Left hindlimb (tissue), 1 donor: Measurements from ENCODE around the gene CSMD2.

Experiments
- DNase-seq: peaks from one replicate; pipeline ENCODE4 v3.0.0-alpha.2; 2018

Gene CSMD2

DNA sequence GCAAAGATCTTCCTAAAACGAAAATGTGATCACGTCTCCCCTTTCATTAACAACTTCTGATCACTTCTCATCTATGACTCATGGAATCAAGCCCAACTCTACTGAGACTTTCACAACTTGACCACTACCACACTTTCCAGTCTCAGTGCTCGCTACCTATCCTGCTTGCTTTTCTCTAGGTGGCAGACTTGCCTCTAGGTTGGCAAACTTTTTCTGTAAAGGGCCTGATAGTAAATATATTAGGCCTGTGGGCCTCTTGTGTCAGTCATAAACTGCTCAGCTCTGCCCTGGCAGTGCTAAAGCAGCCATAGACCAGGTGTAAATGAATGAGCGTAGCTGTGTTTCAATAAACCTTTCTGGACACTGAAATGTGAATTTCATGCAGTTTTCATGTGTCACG lies 322.7 kb downstream of the CSMD2 start:
- no peak for DNase-seq

GRCh38 chr1:33841494-33841893 lies 323.5 kb downstream of the CSMD2 start:
- no peak for DNase-seq

DNA sequence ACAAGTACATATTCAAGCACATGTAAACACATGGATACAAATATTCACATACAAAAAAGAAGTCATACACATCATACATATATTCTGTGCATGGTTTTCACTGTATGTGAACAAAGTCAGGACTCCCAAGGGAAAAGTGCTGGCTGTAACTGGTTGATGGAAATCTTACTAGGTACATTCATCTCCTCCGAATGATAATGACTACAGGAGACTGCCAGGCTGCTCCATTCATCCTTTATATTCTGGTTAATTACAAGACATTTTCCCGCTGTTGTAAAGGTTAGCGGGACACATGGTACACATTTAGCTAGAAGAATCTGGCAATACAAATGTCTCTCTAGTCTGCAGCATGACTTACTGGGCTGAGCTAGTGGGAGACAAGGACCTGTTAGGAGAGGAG lies 327.4 kb downstream of the CSMD2 start:
- no peak for DNase-seq

- no peak for DNase-seq
Observed at GRCh38 chr1:33836911-33837310, 328.1 kb downstream of the CSMD2 start.

DNA sequence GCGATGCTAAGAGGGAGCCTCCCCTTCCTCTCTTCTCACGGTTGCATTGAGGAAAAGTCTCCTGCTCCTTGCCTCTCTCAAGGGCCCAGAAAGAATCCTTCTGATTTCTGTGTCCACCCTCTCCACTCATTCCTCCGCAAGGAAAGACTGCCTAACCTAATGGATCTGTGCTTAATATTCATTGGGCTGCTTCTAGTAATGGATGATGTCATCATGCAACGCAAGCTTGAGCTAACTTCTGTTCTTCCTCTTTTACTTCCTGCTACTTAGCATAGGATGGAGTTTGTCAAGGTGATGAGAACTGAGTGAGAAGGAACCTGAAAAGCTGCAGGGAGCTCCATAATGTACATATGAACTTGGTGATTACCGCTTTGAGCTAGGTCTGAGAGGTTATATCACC lies 336.4 kb downstream of the CSMD2 start:
- DNase-seq, result no peak

DNA sequence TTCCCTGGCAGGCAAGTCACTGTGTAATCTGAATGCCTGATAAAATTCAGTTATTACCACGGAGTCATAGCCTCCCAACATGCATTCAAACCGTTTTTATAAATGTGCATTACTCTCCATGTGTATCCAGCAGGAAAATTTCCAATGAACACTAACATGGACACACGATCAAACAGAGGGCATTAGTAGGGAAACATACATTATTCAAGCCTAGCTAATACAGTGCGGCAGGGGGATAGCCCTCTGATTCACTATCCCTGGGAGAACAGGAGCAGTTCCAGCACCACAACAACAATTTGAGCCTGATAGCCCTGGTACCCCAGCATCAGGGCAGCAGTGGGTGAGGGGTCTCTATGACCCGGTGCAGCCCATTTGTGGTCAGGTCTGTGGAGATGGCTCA lies 337.0 kb downstream of the CSMD2 start:
- DNase-seq, result no peak

- DNase-seq, result no peak
Observed at GRCh38 chr1:33826711-33827110, 338.3 kb downstream of the CSMD2 start.

GRCh38 chr1:33826311-33826710 lies 338.7 kb downstream of the CSMD2 start:
- DNase-seq, result no peak

DNA sequence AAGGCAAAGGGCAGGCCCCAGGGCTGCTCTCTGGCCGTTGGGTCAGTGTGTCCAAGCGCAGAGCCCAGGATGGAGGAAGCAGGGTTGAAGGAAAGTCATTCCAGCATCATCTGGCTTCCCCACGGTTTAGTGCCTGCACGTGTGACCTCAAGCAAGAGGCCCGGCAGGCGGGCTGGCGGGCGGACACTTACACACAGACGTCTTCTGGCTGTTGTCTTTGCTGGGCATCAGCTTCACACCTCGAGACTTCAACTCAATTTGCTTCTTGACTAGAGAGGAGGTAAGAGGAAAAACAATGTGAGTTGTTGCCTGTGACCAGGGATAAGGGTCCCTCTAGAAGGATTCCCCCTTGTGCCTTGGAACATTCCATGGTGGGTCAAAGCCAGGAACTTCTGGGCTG lies 339.5 kb downstream of the CSMD2 start:
- no peak for DNase-seq

- no peak for DNase-seq
Observed at GRCh38 chr1:33824971-33825370, 340.1 kb downstream of the CSMD2 start.

GRCh38 chr1:33824321-33824720 lies 340.7 kb downstream of the CSMD2 start:
- DNase-seq, result no peak

GRCh38 chr1:33823830-33824229 lies 341.2 kb downstream of the CSMD2 start:
- DNase-seq, result no peak

DNA sequence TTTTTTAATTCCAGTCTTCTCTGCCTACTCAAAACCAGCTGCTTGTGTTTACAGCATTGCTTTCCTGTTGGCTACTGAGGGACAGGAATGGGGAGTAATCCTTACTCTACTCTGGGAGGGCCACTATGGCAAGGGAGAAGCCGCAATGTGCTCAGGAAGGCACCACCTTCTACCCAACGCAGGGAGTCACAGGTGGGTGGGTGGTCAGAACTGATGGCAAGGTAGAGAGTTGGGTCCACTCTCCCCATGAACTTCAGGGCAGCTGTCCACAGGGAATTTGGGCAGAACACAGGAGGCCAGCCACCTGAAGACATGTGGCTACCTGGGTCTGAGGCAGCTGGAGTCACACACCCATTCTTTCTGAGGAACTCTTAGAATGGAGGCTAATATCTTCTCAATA lies 341.6 kb downstream of the CSMD2 start:
- DNase-seq, result no peak

DNA sequence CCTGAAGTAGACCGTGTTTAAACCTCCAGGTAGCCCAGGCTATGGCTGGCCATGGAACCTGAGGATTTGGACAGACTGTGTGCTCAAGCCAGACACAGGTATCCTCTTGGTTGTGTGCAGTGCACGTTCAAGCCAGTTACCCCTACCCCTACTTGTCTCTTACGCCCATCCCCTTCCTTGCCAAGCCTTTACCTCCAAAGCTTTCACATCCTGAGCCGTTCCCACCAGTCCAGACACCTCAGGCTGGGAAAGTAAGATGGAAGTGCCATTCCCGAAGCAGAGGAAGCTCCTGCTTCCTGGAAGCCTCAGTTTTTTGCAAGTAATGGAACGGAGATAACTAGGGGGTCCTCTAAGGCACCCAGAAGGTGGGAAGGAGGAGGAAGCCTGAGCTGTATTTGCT lies 342.6 kb downstream of the CSMD2 start:
- DNase-seq, result no peak

GRCh38 chr1:33821291-33821690 lies 343.7 kb downstream of the CSMD2 start:
- no peak for DNase-seq

DNA sequence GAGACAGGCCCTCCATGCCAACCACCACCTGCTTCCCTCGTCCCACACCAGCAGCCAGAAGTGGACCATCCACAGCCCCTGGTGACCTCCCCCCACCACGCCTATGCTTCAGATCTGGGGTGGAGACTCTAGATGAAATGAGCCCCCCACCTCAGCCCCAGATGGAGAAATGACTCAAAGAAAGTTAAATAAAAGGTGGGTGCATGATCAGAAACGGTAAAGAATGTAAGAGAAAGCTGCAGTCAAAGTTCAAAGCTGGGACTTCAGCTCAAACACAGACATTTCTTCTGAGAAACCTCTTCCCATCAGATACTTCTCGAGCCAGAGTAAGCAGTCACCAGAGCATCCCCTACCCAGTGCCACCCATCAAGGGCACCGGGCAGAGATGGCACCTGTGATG lies 344.2 kb downstream of the CSMD2 start:
- DNase-seq, result no peak

DNA sequence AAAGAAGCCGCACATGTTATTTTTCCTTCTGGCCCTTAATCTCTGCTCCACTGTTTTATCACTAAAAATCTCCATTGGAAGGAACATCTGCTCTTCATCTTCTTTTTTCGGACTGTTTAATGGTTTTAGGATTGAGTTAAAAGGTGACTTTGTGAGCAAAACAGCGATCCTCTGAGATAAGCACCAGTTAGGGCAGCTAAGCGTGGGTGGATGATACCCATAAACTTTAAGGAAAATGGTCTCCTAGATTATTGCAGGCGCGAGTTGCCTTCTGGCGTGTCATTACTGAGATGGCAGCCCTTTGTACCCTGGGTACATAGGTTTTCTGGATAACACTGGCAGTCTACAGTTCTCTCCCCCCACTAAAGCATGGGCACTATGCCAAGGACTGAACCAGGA lies 345.1 kb downstream of the CSMD2 start:
- no peak for DNase-seq

DNA sequence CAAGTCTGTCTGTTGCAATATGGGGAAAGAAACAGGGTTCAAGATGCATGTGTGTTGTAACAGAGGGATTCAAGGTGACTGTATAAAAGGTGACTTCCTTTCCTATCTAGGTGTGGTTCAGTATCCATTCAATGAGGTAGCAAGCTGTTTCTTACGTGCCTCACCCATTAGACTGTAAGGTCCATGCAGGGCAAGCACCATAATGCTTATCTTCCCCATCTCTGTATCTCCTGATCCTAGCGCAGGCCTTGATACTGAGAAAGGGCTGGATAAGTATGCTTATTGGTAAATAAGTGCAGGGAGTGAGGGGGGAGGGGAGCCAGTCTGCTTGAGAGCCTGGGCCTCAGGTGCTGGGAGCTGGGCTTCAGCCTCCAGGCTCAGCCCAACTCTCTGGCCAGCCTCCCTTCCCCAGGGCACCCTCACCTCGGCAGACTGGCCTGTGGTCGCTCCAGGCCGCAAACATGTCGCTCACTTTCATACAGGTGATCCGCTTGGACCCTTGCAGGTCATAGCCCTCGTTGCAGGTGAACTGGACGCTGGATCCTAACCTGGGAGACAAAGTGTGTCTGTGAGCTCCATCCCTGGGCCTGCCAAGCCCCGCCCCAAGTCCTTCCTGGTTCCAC lies 345.6 kb downstream of the CSMD2 start:
- DNase-seq, result no peak

DNA sequence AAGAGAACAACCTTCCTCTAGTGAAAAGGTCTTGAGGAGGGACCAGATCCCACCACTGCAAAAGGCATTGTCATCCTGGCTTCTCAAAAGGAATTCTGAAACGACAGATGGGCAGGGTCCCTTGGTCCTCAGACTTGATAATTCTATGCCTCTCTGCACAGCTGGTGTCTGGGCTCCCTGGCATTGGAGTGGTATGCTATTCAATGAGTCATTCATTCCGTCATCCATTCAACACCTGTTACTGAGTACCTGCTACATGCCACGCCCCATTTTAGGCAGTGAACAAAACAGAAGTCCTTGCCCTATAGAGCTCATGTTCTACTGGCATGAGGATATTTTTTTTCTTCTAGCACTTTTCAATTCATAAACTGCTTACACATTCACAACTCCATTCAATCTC lies 347.0 kb downstream of the CSMD2 start:
- no peak for DNase-seq

GRCh38 chr1:33815061-33815460 lies 350.0 kb downstream of the CSMD2 start:
- DNase-seq, result no peak

DNA sequence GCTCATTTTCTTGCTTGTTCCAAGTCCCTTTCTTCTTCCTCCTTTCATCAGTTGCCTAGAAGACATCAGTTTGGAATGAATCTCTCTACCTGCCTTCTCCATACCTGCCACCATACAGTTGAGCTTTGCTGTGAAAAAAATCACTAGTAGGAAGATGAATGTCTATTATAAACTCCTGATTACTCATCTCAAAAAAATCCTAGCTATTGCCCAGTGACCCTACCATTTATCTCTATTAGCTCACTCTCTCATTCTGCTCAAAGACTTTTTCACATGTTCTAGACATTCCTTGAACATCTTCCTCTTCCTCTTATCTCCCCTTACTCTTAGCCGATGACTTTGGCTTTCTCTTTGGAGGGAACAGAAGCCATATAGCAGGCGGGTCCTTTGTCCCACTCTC lies 350.9 kb downstream of the CSMD2 start:
- DNase-seq, result no peak

DNA sequence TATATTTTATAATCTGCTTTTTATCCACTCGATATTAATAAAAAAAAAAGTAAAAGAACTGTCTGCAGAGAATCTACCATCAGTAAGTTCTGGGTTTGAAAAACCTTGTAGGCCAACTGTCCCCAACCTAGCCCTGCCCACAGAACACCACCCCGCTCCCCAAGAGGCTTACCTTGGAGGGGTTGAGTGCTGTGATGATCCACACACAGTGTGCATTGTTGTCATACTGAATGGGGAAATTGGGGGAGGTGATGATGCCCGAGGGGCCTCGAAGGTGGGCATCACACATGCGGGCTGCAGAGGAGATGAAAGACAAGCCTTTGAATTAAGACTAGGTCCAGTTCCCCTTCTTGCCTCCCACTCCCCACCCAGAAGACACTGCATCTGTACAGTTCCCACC lies 354.5 kb downstream of the CSMD2 start:
- no peak for DNase-seq

DNA sequence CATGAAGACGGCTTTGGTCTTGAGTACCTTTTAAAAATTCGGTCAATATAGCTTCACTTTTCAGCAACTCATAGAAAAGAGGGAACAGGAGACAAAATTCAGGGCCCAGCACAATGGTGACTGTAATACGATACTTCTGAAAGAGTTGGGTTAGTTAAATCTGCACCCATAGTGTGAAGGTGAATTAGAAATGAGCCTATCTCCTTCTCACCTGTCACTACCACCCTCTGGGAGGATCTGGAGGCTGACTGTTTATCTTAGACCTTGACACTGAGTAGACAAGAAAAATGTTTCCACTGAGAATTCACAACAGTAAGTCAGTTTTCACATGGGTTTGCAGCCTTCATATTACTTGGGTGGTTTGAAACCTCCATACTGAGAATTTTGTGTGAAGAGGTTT lies 359.0 kb downstream of the CSMD2 start:
- no peak for DNase-seq

DNA sequence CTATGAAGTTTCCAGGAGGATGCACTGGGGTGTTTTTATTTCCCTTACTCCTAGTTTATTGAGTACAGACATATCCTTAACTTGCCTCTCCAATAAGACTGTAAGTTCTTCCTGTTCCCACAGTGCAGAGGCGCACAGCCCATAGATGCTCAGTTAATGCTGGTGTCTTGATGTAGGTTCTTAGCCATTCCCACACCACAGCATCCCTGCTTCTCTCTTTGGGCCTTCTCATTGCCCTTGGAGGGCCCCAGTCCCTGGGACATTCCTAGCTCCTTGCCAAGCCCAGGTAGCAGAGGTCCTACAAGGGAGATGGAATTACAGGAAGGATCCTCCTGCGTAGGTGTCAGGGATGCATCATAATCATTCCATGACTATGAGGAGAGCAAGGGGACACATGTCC lies 362.8 kb downstream of the CSMD2 start:
- DNase-seq, result no peak

DNA sequence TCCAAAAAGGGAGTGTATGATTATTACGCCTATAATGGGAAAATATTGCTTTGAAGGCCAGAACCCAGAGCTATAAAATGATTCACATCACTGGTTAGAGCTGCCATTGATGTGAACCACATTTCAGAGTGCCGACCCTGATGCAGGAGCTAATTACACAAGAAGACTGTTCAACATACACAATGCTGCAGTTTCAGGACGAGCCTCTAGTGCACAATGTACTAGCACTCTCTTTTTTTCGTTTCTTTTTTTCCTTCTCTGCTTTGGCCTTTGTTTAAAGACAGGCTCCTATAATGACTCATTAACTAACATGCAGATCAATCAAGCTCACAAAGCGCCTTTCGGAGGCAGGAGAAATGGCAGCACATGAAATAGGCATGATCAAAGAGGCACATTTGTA lies 367.2 kb downstream of the CSMD2 start:
- DNase-seq, result no peak

DNA sequence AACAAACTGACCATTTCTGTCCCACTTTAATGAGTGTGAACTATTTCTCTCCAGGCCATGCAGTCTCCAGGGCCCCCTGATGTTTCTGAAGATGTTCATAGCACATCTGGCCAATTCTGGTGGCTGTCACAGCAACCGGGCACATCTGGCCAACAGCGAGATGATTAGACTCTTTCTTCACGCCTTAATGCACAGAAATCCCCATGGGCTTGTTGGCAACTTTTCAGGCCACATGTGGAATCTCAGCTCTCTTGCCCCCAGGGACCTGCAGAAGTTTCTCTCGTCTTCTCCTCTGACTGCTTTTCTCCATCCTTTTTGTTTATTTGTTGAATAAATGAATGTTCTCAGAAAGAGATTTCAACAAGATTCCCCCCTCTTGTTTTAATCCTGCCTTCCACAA lies 372.4 kb downstream of the CSMD2 start:
- no peak for DNase-seq
